Stimulated activated CD4-positive, alpha-beta T cell treated with anti-CD3 and anti-CD28 coated beads, Interleukin-2, amount 100 ng/mL, for 48 hours (primary cell): ENCODE data around the gene LRMDA.

Experiments
- DNase-seq, 2 donors: peaks; one replicate each; pipeline ENCODE4 v3.0.0-alpha.2; 2020

LRMDA gene

GRCh38 chr10:75889051-75889450 lies 457.6 kb downstream of the LRMDA start:
- DNase-seq: no peak

GRCh38 chr10:75894761-75895160 lies 463.3 kb downstream of the LRMDA start:
- DNase-seq: no peak

- no peak for DNase-seq
Measured at GRCh38 chr10:75895259-75895658, 463.8 kb downstream of the LRMDA start.

GRCh38 chr10:75899816-75900390 lies 468.5 kb downstream of the LRMDA start:
- no peak for DNase-seq

- DNase-seq: no peak
Measured at GRCh38 chr10:75902816-75903215, 471.4 kb downstream of the LRMDA start.

GRCh38 chr10:75904499-75905283 lies 473.3 kb downstream of the LRMDA start:
- no peak for DNase-seq

- no peak for DNase-seq
Measured at GRCh38 chr10:75905490-75905889, 474.1 kb downstream of the LRMDA start.

GRCh38 chr10:75910032-75910431 lies 478.6 kb downstream of the LRMDA start:
- no peak for DNase-seq

GRCh38 chr10:75911426-75911825 lies 480.0 kb downstream of the LRMDA start:
- DNase-seq: no peak

GRCh38 chr10:75916906-75917305 lies 485.5 kb downstream of the LRMDA start:
- DNase-seq: no peak

GRCh38 chr10:75919913-75920312 lies 488.5 kb downstream of the LRMDA start:
- DNase-seq: no peak

- DNase-seq: no peak
Measured at GRCh38 chr10:75922435-75922834, 491.0 kb downstream of the LRMDA start.

GRCh38 chr10:75924309-75924902 lies 493.0 kb downstream of the LRMDA start:
- no peak for DNase-seq

- DNase-seq: no peak
Measured at GRCh38 chr10:75925999-75926398, 494.6 kb downstream of the LRMDA start.

GRCh38 chr10:75926763-75927162 lies 495.3 kb downstream of the LRMDA start:
- DNase-seq: no peak

GRCh38 chr10:75928231-75928630 lies 496.8 kb downstream of the LRMDA start:
- DNase-seq: no peak

GRCh38 chr10:75929630-75930161 lies 498.3 kb downstream of the LRMDA start:
- DNase-seq: no peak

GRCh38 chr10:75932921-75933320 lies 501.5 kb downstream of the LRMDA start:
- DNase-seq: no peak

- DNase-seq: no peak
Measured at GRCh38 chr10:75935240-75935639, 503.8 kb downstream of the LRMDA start.

GRCh38 chr10:75935650-75936400 lies 504.4 kb downstream of the LRMDA start:
- no peak for DNase-seq

GRCh38 chr10:75936841-75937240 lies 505.4 kb downstream of the LRMDA start:
- no peak for DNase-seq

GRCh38 chr10:75937823-75938222 lies 506.4 kb downstream of the LRMDA start:
- no peak for DNase-seq
